Activated naive CD4-positive, alpha-beta T cell treated with anti-CD3 and anti-CD28 coated beads, Interleukin-2, amount 50 U/mL, for 24 hours (primary cell): Measurements from ENCODE around the gene CBS.
"Not testable (repeated sequence)": the region's sequence is repeated elsewhere in the genome, so short reads cannot be mapped to it uniquely, and the experiment has no call there.

ENCODE experiments used
- H3K27ac Mint-ChIP-seq: one replicate; pipeline ENCODE4 v1.8.0; 2021; ENCODE audit warnings: mild to moderate bottlenecking, mixed read lengths
- H3K27me3 Mint-ChIP-seq: one replicate; pipeline ENCODE4 v1.8.0; 2021; ENCODE audit warnings: mixed read lengths
- H3K36me3 Mint-ChIP-seq: one replicate; pipeline ENCODE4 v1.8.0; 2021; ENCODE audit warnings: mixed read lengths
- H3K4me1 Mint-ChIP-seq: one replicate; pipeline ENCODE4 v1.8.0; 2021; ENCODE audit warnings: mixed read lengths
- H3K4me3 Mint-ChIP-seq: one replicate; pipeline ENCODE4 v1.8.0; 2021; ENCODE audit warnings: mild to moderate bottlenecking, mixed read lengths
- H3K9me3 Mint-ChIP-seq: one replicate; pipeline ENCODE4 v1.8.0; 2021; ENCODE audit warnings: mixed read lengths

Gene CBS

DNA sequence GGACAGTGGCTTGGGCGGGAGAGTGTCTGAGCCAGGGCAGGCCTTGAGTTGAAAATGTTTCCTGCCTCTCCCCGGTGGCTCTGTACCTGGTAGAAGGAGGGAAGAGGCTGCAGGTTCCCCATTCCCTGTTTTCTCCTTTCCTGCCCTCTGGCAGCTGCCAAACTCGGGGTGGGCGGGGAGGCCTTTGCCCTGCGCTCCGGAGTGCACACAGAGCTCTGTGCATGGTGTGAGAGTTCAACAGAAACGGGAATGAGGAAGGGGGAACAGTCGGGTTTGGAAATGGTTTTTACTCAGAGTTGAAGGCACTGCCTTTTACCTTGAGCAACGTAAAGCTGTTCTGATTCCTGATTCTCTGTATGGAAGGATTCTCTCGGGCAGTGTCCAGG lies 37.0 kb downstream of the CBS start:
- not testable (repeated sequence) for H3K4me1 Mint-ChIP-seq, H3K27me3 Mint-ChIP-seq, H3K36me3 Mint-ChIP-seq

DNA sequence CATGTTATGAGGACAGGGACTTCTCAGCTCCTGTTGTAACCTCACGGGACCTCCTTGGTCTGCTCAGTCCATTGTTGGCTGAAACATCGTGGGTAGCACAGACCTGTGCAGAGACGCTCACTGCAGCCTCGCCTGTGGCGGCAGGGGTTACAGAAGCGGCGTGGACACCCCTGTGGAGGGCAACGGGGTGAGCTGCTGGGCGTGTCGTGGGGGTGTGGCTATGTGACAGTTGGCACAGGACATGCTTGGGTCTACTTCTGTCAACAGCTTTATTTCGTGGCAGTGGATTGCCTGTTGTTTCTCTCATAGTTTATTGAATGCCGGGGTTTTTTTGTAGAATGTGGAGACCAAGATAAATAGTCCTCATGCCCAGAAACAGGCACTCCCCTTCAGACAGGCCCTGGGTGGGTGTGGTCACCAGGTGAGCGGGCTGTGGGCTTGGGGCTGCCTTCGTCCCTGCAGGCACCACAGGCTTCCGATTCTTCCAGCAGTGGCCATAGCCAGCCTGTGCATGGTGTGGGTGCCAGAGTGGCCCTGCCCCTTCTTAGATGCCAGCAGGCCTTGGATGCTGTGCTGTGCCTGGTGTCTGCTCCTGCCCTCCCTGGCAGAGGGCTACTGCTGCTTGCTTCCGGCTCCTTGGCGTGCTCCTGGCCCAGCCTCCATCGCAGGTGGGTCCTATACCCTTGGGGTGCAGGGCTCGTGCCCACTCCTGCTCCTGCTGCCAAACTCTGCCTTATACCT lies 37.5 kb downstream of the CBS start:
- not testable (repeated sequence) for H3K27me3 Mint-ChIP-seq, H3K27ac Mint-ChIP-seq, H3K4me3 Mint-ChIP-seq, H3K9me3 Mint-ChIP-seq, H3K4me1 Mint-ChIP-seq, H3K36me3 Mint-ChIP-seq

More for the DNA sequence above, 37.0 kb downstream of the CBS start:
- not testable (repeated sequence) for H3K4me3 Mint-ChIP-seq, H3K27ac Mint-ChIP-seq, H3K9me3 Mint-ChIP-seq

DNA sequence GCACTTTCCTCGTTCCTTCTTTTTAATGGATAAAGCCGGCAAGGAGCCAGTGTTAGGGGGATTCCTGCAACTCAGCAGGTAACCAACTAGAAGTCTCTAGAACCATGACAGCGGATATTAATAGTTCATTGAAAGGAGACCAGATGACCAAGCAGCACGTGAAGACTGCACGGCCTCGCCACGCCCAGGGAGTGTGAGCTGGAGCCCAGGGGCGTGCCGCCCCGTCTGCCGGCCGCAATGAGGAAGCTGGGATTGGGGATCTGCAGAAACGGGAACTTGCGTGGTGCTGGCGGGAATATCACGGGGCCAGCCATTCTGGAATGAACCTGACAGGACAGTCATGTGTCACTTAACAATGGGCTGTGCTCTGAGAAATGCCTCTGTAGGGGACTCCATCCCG lies 38.7 kb downstream of the CBS start:
- not testable (repeated sequence) for H3K4me1 Mint-ChIP-seq, H3K36me3 Mint-ChIP-seq, H3K4me3 Mint-ChIP-seq, H3K27me3 Mint-ChIP-seq, H3K27ac Mint-ChIP-seq, H3K9me3 Mint-ChIP-seq

DNA sequence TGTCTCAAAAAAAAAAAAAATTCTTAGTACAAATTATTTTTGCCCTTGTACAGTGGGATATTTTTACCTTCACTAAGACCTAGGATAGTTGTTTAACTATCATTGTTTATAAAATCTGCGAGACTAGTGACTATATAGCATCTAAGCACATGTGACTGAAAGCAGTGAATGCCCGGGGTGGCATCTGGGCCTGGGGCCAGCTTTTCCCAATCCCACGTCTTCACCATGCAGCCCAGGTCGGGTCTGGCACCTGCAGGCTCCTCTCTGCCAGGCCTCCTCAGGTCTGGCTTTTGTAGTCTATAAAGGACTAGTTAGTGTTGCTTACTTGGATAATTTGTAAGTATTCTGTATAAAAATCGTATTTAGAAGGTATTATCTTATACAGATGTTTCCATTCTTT lies 40.8 kb downstream of the CBS start:
- no peak overlapping the region for H3K27ac Mint-ChIP-seq
- no peaks in the 10 kb centered on the region for H3K27me3 Mint-ChIP-seq
- no peak overlapping the region for H3K4me3 Mint-ChIP-seq
- H3K9me3 Mint-ChIP-seq: no peaks in the 10 kb centered on the region
- H3K4me1 Mint-ChIP-seq: no peaks in the 10 kb centered on the region
- peaks cover 3% of the 10 kb centered on the region for H3K36me3 Mint-ChIP-seq

DNA sequence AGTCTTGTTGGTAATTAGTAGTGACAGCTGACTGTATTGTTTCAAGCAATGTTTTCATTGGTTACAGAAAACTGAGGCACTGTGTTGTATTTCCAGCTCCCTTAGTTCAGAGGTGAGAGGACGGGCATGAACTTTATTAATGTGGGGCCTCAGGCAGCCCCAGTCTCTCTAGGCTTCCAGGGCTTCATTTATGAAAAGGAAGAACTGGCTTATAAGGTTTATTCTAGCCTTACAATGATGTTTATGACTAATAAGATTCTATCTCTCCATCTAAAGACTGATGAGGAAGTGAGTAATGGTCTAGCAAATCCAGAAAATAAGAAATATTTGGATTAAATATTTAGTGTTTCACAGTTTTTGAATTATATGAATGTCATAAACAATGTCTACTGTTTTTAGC lies 41.5 kb downstream of the CBS start:
- no peak overlapping the region for H3K4me3 Mint-ChIP-seq
- no peaks in the 10 kb centered on the region for H3K4me1 Mint-ChIP-seq
- H3K27me3 Mint-ChIP-seq: no peaks in the 10 kb centered on the region
- H3K9me3 Mint-ChIP-seq: no peaks in the 10 kb centered on the region
- peaks cover 4% of the 10 kb centered on the region for H3K36me3 Mint-ChIP-seq
- H3K27ac Mint-ChIP-seq: no peak overlapping the region

DNA sequence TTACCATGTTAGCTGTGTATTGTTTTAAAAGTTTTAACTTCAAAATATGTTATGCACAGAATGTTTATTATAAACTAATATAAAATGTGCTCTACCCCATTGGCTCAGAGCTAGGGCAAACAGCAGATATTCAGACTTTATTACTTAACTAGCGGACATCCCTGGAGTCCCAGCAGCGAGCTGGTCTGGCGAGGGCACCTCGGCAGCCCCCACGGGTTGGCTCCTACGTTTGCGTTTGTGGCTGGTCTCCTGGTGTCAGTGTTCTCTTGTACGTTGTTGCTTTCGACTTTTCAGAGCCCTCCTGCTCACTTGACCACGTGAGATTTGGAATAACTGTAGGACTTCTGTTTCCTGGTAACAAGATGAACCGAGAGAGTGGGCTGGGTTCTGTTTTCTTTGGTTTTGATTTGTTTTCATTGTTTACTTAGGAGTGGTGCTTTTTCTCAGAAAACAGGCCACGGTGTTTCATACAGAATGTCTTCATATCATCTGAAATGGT lies 44.5 kb downstream of the CBS start:
- Mint-ChIP-seq H3K36me3 (peaks cover 8% of the 10 kb centered on the region), H3K27me3 (no peaks in the 10 kb centered on the region), H3K4me3 (no peak overlapping the region), H3K9me3 (no peaks in the 10 kb centered on the region), H3K27ac (no peak overlapping the region), H3K4me1 (no peaks in the 10 kb centered on the region)

DNA sequence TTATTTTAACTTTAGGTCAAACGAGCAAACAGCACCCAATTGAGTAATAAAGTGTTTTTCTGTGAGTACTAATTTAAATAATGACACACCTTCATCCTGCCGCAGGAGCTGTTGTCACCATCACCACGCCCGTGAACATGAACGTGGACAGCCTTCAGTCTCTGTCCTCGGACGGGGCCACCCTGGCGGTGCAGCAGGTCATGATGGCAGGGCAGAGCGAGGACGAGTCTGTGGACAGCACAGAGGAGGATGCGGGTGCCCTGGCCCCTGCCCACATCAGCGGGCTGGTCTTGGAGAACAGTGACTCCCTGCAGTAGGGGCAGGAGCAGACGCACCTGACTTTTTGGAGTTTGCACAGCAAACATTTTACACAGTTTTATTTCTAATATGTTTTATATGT lies 45.9 kb downstream of the CBS start:
- Mint-ChIP-seq H3K27me3 (no peaks in the 10 kb centered on the region), H3K4me3 (no peak overlapping the region), H3K27ac (no peak overlapping the region), H3K9me3 (no peaks in the 10 kb centered on the region), H3K36me3 (peaks cover 9% of the 10 kb centered on the region), H3K4me1 (no peaks in the 10 kb centered on the region)

DNA sequence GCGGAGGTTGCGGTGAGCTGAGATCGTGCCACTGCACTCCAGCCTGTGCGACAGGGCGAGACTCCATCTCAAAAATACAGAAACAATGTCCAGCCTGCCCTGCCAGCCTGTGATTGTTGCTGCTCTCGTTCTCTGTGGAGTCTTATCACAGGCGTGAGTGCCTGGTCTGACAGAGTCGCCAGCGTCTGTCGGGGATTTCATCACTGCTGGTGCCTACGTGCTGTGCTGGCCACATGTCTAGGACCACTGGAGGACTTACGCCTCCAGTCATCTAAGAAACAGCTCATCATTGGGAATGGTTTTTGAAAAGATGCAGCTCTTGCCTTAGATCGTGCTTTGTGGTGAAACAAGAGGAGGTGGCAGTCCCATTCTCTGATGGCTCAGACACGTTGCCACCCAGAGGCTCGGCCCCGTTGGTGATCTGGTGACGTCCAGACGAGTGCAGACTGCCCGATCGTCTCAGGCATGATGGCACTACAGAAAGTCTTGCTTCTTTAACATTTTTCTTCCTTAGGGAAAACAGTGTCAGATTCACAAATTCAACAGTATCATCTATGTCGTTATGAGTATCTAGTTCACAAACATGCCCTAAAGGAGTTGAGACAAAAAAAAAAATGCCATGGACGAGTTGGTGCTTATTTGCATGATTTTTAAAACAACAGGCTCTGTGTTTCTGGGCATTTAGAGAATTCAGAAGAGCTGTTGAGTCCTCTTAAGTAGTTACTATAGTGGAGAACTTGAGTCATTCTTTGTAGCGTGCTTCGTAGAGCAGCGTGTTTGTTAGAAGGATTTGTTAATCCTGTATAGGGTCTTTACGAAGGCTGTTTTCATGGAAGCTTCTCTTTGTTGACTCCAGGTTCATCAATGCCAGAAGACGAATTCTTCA lies 47.5 kb downstream of the CBS start:
- Mint-ChIP-seq H3K4me1 (no peaks in the 10 kb centered on the region), H3K27me3 (no peaks in the 10 kb centered on the region), H3K4me3 (no peak overlapping the region), H3K27ac (no peak overlapping the region), H3K9me3 (no peaks in the 10 kb centered on the region), H3K36me3 (peaks cover 12% of the 10 kb centered on the region)

DNA sequence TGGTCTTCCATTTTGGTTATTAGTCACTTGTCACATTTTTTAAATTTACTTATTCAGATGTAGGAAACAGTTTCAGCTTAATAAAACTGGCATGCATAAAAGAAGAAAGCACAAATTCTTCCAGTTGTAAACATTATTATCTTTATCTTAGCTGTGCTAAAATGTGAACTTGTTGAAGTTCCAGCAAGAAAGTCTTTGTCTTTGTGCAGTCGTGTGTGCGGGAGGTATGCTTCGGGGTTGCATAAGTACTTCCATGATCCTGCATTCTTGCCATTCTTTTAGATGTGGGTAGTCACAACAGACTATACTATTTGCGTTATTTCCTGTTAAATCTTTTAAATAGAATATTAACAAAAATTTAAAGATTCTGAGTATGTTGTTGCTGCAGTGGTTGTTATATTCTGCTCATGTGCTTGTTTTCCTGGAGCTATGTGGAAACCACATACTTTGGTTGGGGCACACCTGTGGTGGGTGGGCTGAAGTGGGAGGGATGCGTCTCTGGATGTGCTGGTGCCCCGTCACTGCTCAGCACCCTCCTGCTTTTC lies 49.9 kb downstream of the CBS start:
- no peaks in the 10 kb centered on the region for H3K9me3 Mint-ChIP-seq
- H3K36me3 Mint-ChIP-seq: peaks cover 13% of the 10 kb centered on the region
- no peak overlapping the region for H3K4me3 Mint-ChIP-seq
- H3K27ac Mint-ChIP-seq: no peak overlapping the region
- H3K4me1 Mint-ChIP-seq: no peaks in the 10 kb centered on the region
- H3K27me3 Mint-ChIP-seq: no peaks in the 10 kb centered on the region

DNA sequence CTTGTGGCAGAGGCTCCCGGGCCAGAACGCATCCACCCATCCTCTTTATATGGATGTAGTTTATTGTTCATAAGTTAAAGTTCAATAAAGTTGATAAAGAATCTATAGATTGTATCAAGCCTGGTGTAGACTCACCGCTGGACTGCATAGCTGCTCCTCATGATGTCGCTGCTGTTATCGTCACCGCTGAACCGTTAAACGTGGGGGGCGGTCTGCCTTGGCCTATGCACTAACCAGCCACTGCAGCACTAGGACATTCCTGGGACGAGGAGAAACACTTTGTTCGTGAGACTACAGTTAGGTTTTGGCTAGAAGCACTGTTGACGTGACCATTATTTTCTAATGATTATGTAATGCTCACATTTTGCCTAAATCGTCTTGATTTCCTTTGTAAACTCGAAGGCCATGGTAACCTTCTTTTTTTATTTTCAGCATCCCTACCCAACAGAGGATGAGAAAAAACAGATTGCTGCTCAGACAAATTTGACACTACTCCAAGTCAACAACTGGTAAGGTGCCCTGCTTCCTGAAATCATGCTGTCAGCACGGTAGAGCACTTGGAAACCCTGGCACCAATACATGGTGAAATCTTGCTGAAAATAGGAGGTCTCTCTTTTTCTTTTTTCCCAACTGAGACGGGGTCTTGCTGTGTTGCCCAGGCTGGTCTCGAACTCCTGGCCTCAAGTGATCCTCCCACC lies 51.0 kb downstream of the CBS start:
- Mint-ChIP-seq H3K27ac (no peak overlapping the region), H3K4me3 (no peak overlapping the region), H3K4me1 (no peaks in the 10 kb centered on the region), H3K9me3 (no peaks in the 10 kb centered on the region), H3K27me3 (no peaks in the 10 kb centered on the region), H3K36me3 (peaks cover 12% of the 10 kb centered on the region)

DNA sequence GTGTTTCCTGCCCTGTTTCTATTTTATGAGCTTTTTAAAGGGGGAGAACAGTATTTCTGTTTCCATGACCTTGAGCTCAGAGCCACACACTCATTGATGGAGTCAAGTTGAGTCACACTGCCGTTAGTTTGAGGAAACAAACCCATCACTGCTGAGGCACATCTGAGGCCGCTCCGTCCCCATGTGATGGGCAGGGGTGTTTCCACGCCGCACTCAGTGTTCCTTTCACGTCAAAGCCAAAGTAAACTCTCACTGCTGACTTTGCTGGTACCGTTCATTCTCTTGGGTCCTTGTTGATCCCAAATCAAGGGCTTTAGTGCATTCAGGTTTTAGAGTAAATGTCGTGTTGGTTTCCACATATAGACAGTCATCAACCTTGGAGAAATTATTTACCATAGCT lies 52.5 kb downstream of the CBS start:
- Mint-ChIP-seq H3K9me3 (no peaks in the 10 kb centered on the region), H3K4me1 (no peaks in the 10 kb centered on the region)

DNA sequence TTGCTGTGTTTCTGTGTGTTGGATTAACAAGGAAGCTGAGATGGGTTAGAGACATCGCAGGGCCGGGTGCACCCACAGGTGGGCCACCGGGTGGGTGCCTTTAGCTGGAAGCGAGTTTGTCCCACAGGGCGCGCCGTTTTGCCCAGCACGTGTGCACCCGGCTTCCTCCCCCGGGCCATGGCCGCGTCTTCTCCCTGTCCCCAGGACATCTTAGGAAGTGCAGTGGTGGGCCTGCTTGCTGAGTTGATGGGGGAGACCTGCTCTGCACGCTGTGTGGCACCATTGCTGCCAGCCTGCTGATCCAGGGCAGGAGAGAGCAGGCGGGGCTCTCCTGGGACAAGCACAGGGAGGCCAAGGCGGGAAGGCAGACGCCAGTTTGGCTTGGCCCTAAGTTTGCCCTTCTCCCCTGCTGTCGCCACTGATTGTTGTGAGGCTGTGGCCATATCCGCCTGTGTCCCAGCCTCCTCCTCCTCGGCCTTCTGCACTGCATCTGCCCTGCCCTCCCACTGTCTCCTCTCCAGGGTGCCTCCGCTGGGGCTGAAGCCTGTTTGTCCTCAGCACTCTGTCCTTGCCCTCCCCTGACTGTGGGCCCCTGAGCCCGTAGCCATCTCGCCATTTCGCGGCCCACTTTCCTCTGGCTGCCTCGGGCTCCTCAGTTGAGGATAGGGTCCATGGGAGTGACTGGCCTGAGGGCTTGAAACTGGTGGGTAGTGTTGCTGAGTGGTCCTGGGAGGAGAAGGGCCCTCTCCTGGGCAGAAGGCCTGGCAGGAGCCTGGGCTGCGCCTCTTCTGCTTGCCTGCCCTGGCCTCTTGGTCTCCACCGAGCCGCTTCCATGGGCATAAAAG lies 53.7 kb downstream of the CBS start:
- no peak overlapping the region for H3K27ac Mint-ChIP-seq
- H3K4me1 Mint-ChIP-seq: no peaks in the 10 kb centered on the region
- no peak overlapping the region for H3K4me3 Mint-ChIP-seq
- H3K27me3 Mint-ChIP-seq: no peaks in the 10 kb centered on the region
- peaks cover 8% of the 10 kb centered on the region for H3K36me3 Mint-ChIP-seq
- H3K9me3 Mint-ChIP-seq: no peaks in the 10 kb centered on the region

More for the DNA sequence above, 52.5 kb downstream of the CBS start:
- Mint-ChIP-seq H3K36me3 (peaks cover 9% of the 10 kb centered on the region), H3K4me3 (no peak overlapping the region), H3K27me3 (no peaks in the 10 kb centered on the region), H3K27ac (no peak overlapping the region)

DNA sequence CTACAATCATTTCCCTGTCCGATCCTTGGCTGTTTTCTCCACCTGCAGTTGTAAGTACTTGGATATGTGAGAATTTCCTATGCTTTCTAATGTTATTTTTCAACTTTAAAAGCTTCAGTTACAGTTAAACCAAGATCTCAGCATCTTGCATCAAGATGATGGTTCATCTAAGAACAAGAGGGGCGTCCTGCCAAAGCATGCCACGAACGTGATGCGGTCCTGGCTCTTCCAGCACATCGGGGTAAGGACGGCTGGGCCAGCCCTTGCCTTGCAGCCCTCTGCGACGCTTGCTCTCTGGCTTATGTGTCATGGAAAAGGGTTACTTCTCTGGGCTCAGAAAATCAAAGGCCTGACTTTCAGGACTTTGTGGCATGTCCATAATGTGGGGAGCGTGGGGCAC lies 54.4 kb downstream of the CBS start:
- H3K27me3 Mint-ChIP-seq: no peaks in the 10 kb centered on the region
- H3K4me3 Mint-ChIP-seq: no peak overlapping the region
- no peaks in the 10 kb centered on the region for H3K4me1 Mint-ChIP-seq
- no peak overlapping the region for H3K27ac Mint-ChIP-seq
- H3K36me3 Mint-ChIP-seq: peaks cover 11% of the 10 kb centered on the region
- H3K9me3 Mint-ChIP-seq: no peaks in the 10 kb centered on the region

DNA sequence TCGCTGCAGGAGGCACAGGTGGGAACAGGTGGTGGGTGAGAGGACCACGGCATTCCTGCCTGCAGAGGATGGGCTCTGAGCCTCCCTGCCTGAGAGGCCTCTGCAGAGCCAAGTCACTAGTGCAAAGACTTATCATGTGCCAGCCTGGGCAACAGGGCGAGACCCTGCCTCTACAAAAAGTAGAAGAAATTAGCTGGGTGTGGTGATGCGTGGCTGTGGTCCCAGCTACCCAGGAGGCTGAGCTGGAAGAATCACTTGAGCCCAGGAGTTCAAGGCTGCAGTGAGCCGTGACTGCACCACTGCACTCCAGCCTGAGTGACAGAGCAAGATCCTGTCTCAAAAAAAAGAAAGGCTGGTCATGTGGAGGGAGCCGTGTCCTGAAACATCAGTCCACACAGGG lies 54.9 kb downstream of the CBS start:
- Mint-ChIP-seq H3K9me3 (no peaks in the 10 kb centered on the region), H3K27ac (no peak overlapping the region), H3K4me1 (no peaks in the 10 kb centered on the region), H3K36me3 (peaks cover 12% of the 10 kb centered on the region), H3K27me3 (no peaks in the 10 kb centered on the region), H3K4me3 (no peak overlapping the region)

DNA sequence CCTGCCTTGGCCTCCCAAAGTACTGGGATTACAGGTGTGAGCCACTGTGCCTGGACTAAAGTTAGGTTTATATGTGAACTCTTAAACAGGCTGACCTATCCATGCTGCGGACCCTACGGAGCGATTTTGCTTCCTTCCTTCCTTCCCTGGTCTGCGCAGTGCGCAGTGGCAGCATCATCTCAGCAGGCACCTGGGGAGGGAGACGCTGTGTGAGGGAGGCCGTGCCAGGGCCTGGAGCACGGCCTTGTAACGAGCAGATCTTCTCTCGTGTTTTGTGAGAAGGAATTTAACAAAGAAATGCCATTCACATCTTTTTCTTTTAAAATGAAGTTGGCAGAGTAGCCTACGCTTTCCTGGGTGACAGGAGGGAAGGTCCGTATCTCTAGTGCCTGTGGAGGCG lies 55.5 kb downstream of the CBS start:
- Mint-ChIP-seq H3K27me3 (no peaks in the 10 kb centered on the region), H3K4me1 (no peaks in the 10 kb centered on the region), H3K27ac (no peak overlapping the region), H3K4me3 (no peak overlapping the region), H3K36me3 (peaks cover 12% of the 10 kb centered on the region), H3K9me3 (no peaks in the 10 kb centered on the region)
